Heart left ventricle (tissue), 13 donors: ENCODE results near the gene SRPK1.

Source experiments
- CTCF ChIP-seq, 12 donors: fragments of 200-600 bp; sonication (generic) in 4 of 12; IDR thresholded peaks; one replicate each; pipeline versions ENCODE4 v1.5.0 to v1.8.0; 2018 to 2022; ENCODE audit warnings: antibody characterized with exemption in 12 of 12, mild to moderate bottlenecking in 5 of 12
- POLR2A ChIP-seq, 2 donors: fragments of 450-650 bp; IDR thresholded peaks; one replicate each; pipeline ENCODE4 v1.6.1; 2017; ENCODE audit warnings: antibody characterized with exemption in 2 of 2, mild to moderate bottlenecking in 2 of 2, moderate library complexity in 2 of 2
- donor health status: ischemic (EF 13 %, LVEDD 7.1; RV severe dilation, severe dysfunction).
- donor health status: DM: no; HTN: yes; CAD: no.
- donor health status: DM: no; HTN: no; CAD: no.
- donor health status: ischemic (EF 25% LVEDD 6.9; RV normal size, moderate dysfunction).
- donor health status: ischemic (EF 25% LVEDD 5.7; RV mildly dilated, moderate dysfunction).
- donor health status: ischemic (EF 35%, LVEDD 5.7; RV mildly dilated, moderate dysfunction).
- donor health status: nonischemic (EF 11% LVEDD 7.7; RV severe dilation, severe dysfunction).
- donor health status: DM: yes; HTN: yes; CAD: no.
- donor health status: PGD.
- donor health status: ischemic (EF 29% LVEDD 5.4; RV normal size, mild dysfunction).
- donor health status: nonischemic (EF 23%, LVEDD 6.1; RV moderate dilation, normal function).

- TF ChIP-seq CTCF (IDR thresholded peaks at IDR 0.05) (no peak), POLR2A (IDR thresholded peaks at IDR 0.05) (no peak)
These were observed 20.4 kb downstream of the SRPK1 start for GRCh38 chr6:35900448-35900847.
